ENCODE data around the gene UQCC5.

UQCC5 gene

GRCh38 chr3:52492059-52492458, 44.3 kb upstream of the UQCC5 start (continued):
- TF ChIP-seq ZNF513 (tag by site-specific recombination; IDR thresholded peaks at IDR 0.05) (no peak), EGR2 (tag by site-specific recombination; IDR thresholded peaks at IDR 0.05; ENCODE audit: low read depth) (no peak), ZNF776 (tag by site-specific recombination; IDR thresholded peaks at IDR 0.05; ENCODE audit: borderline replicate concordance) (no peak), GLI2 (tag by site-specific recombination; IDR thresholded peaks at IDR 0.05; ENCODE audit: borderline replicate concordance, low read depth) (no peak), ZNF239 (tag by site-specific recombination; IDR thresholded peaks at IDR 0.05) (no peak)

DNA sequence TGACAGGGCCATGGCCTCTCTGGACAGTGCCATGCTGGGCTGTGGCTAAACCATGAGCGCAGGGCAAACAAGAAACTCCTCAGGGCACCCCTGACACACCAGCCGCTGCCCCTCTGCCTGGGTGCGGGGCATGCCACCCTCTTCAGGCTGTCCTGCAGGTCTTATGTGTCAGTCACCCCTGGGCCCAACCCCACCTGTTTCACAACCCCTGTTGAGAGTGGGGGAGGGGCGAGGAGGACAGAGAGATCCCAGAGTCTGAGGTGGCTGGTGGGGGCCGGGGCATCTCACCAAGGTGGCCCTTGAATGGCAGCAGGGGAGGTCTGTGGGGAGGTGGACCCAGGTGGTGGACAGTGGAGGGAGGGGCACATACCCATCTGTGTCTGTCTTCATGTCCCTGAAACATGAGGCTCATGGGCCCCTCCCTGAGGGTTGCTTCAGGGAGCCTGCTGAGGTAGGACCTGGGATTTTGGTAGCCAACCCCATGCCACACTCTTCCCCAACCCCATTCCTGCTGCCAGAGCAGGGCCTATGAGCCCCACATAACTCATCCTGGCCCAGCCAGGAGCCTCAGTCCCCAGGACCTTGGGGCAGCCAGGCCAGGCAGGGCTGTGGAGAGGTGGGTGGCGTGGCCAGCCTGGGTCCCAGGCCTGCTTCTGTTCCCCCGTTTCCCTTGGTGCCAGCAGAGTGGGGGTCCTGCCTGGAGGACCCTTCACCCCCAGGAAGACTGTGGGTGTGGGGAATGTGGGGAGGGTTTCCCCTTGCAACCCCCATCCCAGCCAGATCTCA, 43.0 kb upstream of the UQCC5 start:
- no peak overlapping the region for H3K4me3 ChIP-seq (ENCODE audit: low read depth, low read length)
- no peak overlapping the region for H3K27ac ChIP-seq (ENCODE audit: extremely low read depth, low read depth, low read length)
- peaks cover 0 to 47% of the 10 kb centered on the region in 2 experiments; a peak in 1 of 3 replicates for H3K36me3 ChIP-seq (ENCODE audit: control insufficient read depth in 2 of 2, insufficient read depth in 1 of 2, low read length in 2 of 2)
- H3K4me1 ChIP-seq (ENCODE audit: control insufficient read depth, insufficient read depth, low read length) = no peaks in the 10 kb centered on the region
- TF ChIP-seq SCRT2 (tag by site-specific recombination; IDR thresholded peaks at IDR 0.05) (0 out of 2 replicates have a peak, but pooled peaks have one; percentile 11), GLIS1 (tag by site-specific recombination; IDR thresholded peaks at IDR 0.05) (peak; percentile 83), ZIC2 (tag by site-specific recombination; IDR thresholded peaks at IDR 0.05) (peak; percentile 44), PRDM10 (tag by site-specific recombination; IDR thresholded peaks at IDR 0.05) (no peak)
- POLR2A ChIA-PET = no interaction called here
- CTCF ChIA-PET = no interaction called here
- no peaks in the 10 kb centered on the region for H3K9me3 ChIP-seq (ENCODE audit: control insufficient read depth, insufficient read depth, low read depth, low read length)

- no peak overlapping the region for H3K27ac ChIP-seq (ENCODE audit: extremely low read depth, low read depth, low read length)
- CTCF ChIA-PET = no interaction called here
- POLR2A ChIA-PET = no interaction called here
- H3K4me3 ChIP-seq (ENCODE audit: low read depth, low read length) = no peak overlapping the region
- TF ChIP-seq GLIS1 (tag by site-specific recombination; IDR thresholded peaks at IDR 0.05) (peak; percentile 56), ZFHX2 (tag by site-specific recombination; conservative IDR thresholded peaks at IDR 0.05) (no peak)
- TF ChIP-seq, protein P1, sequence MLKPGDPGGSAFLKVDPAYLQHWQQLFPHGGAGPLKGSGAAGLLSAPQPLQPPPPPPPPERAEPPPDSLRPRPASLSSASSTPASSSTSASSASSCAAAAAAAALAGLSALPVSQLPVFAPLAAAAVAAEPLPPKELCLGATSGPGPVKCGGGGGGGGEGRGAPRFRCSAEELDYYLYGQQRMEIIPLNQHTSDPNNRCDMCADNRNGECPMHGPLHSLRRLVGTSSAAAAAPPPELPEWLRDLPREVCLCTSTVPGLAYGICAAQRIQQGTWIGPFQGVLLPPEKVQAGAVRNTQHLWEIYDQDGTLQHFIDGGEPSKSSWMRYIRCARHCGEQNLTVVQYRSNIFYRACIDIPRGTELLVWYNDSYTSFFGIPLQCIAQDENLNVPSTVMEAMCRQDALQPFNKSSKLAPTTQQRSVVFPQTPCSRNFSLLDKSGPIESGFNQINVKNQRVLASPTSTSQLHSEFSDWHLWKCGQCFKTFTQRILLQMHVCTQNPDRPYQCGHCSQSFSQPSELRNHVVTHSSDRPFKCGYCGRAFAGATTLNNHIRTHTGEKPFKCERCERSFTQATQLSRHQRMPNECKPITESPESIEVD (tag by site-specific recombination; IDR thresholded peaks at IDR 0.05) = no peak
- no peaks in the 10 kb centered on the region for H3K9me3 ChIP-seq (ENCODE audit: control insufficient read depth, insufficient read depth, low read depth, low read length)
- H3K36me3 ChIP-seq (ENCODE audit: control insufficient read depth in 2 of 2, insufficient read depth in 1 of 2, low read length in 2 of 2) = peaks cover 0 to 38% of the 10 kb centered on the region in 2 experiments; a peak in 1 of 3 replicates
- H3K4me1 ChIP-seq (ENCODE audit: control insufficient read depth, insufficient read depth, low read length) = no peaks in the 10 kb centered on the region
Measured at GRCh38 chr3:52494445-52494844, 42.0 kb upstream of the UQCC5 start.
